ENCODE data around the gene COQ10B.
A peak's percentile ranks its signal among the peaks of the same experiment; 100 is the strongest.
"Not testable (repeated sequence)": the region's sequence is repeated elsewhere in the genome, so short reads cannot be mapped to it uniquely, and the experiment has no call there.

COQ10B gene

GRCh38 chr2:197450465-197450864 lies 2.9 kb upstream of the COQ10B start:
- DNase-seq (ENCODE audit: extremely low read depth in 1 of 2, low read depth in 1 of 2) = no peak

- not testable (repeated sequence) for DNase-seq (ENCODE audit: extremely low read depth in 1 of 2, low read depth in 1 of 2)
These were observed 2.4 kb upstream of the COQ10B start for GRCh38 chr2:197450935-197451358.

GRCh38 chr2:197452754-197453122 lies 614 bp upstream of the COQ10B start:
- no peak for DNase-seq (ENCODE audit: extremely low read depth in 1 of 2, low read depth in 1 of 2)

- DNase-seq (ENCODE audit: extremely low read depth in 1 of 2, low read depth in 1 of 2) = no peak
These were observed 604 bp downstream of the COQ10B start for GRCh38 chr2:197453914-197454398.

- DNase-seq (ENCODE audit: extremely low read depth in 1 of 2, low read depth in 1 of 2) = no peak
These were observed 1.6 kb downstream of the COQ10B start for GRCh38 chr2:197454923-197455322.

- DNase-seq (ENCODE audit: extremely low read depth in 1 of 2, low read depth in 1 of 2) = no peak
These were observed 2.1 kb downstream of the COQ10B start for GRCh38 chr2:197455428-197455827.

GRCh38 chr2:197460649-197461048 lies 7.3 kb downstream of the COQ10B start:
- DNase-seq (ENCODE audit: extremely low read depth in 1 of 2, low read depth in 1 of 2) = no peak

- no peak for DNase-seq (ENCODE audit: extremely low read depth in 1 of 2, low read depth in 1 of 2)
These were observed 7.7 kb downstream of the COQ10B start for GRCh38 chr2:197461057-197461456.

GRCh38 chr2:197464175-197464574 lies 10.8 kb downstream of the COQ10B start:
- DNase-seq (ENCODE audit: extremely low read depth in 1 of 2, low read depth in 1 of 2) = no peak

GRCh38 chr2:197472166-197472565 lies 18.8 kb downstream of the COQ10B start:
- DNase-seq (ENCODE audit: extremely low read depth in 1 of 2, low read depth in 1 of 2) = no peak

- no peak for DNase-seq (ENCODE audit: extremely low read depth in 1 of 2, low read depth in 1 of 2)
These were observed 24.4 kb downstream of the COQ10B start for GRCh38 chr2:197477797-197478196.

GRCh38 chr2:197480165-197481036 lies 27.0 kb downstream of the COQ10B start:
- DNase-seq (ENCODE audit: extremely low read depth in 1 of 2, low read depth in 1 of 2) = no peak

GRCh38 chr2:197484248-197484647 lies 30.9 kb downstream of the COQ10B start:
- not testable (repeated sequence) for DNase-seq (ENCODE audit: extremely low read depth in 1 of 2, low read depth in 1 of 2)

GRCh38 chr2:197486175-197486574 lies 32.8 kb downstream of the COQ10B start:
- DNase-seq (ENCODE audit: extremely low read depth in 1 of 2, low read depth in 1 of 2) = no peak

- no peak for DNase-seq (ENCODE audit: extremely low read depth in 1 of 2, low read depth in 1 of 2)
These were observed 34.0 kb downstream of the COQ10B start for GRCh38 chr2:197487385-197487784.

- no peak for DNase-seq (ENCODE audit: extremely low read depth in 1 of 2, low read depth in 1 of 2)
These were observed 42.2 kb downstream of the COQ10B start for GRCh38 chr2:197495433-197496134.

GRCh38 chr2:197496695-197497094 lies 43.3 kb downstream of the COQ10B start:
- DNase-seq (ENCODE audit: extremely low read depth in 1 of 2, low read depth in 1 of 2) = no peak

GRCh38 chr2:197497326-197497725 lies 44.0 kb downstream of the COQ10B start:
- DNase-seq (ENCODE audit: extremely low read depth in 1 of 2, low read depth in 1 of 2) = no peak

GRCh38 chr2:197498235-197498936 lies 45.0 kb downstream of the COQ10B start:
- DNase-seq (ENCODE audit: extremely low read depth in 1 of 2, low read depth in 1 of 2) = no peak

GRCh38 chr2:197498937-197499593 lies 45.7 kb downstream of the COQ10B start:
- peak in 1 of 2 donors; percentile 29 for DNase-seq (ENCODE audit: extremely low read depth in 1 of 2, low read depth in 1 of 2)
